ENCODE data around the gene BABAM2.
"Not testable (repeated sequence)": the region's sequence is repeated elsewhere in the genome, so short reads cannot be mapped to it uniquely, and the experiment has no call there.

The BABAM2 gene

GRCh38 chr2:28084564-28084963 is 194.0 kb downstream of the BABAM2 start:
- no peak overlapping the region for H3K4me3 ChIP-seq (ENCODE audit: low read length)
- TF ChIP-seq ZNF274 (IDR thresholded peaks at IDR 0.05; ENCODE audit: low read depth, low read length) = no peak

GRCh38 chr2:28085201-28085600 is 194.7 kb downstream of the BABAM2 start:
- TF ChIP-seq ZNF274 (IDR thresholded peaks at IDR 0.05; ENCODE audit: low read depth, low read length) = no peak
- H3K4me3 ChIP-seq (ENCODE audit: low read length) = no peak overlapping the region

GRCh38 chr2:28086611-28087010 is 196.1 kb downstream of the BABAM2 start:
- H3K4me3 ChIP-seq (ENCODE audit: low read length) = no peak overlapping the region
- TF ChIP-seq ZNF274 (IDR thresholded peaks at IDR 0.05; ENCODE audit: low read depth, low read length) = no peak

- no peak for TF ChIP-seq ZNF274 (IDR thresholded peaks at IDR 0.05; ENCODE audit: low read depth, low read length)
- no peak overlapping the region for H3K4me3 ChIP-seq (ENCODE audit: low read length)
Observed at GRCh38 chr2:28088970-28089369, 198.4 kb downstream of the BABAM2 start.

- TF ChIP-seq ZNF274 (IDR thresholded peaks at IDR 0.05; ENCODE audit: low read depth, low read length) = no peak
Observed at GRCh38 chr2:28089486-28089885, 199.0 kb downstream of the BABAM2 start.

GRCh38 chr2:28093308-28093707 is 202.8 kb downstream of the BABAM2 start:
- no peak for TF ChIP-seq ZNF274 (IDR thresholded peaks at IDR 0.05; ENCODE audit: low read depth, low read length)
- H3K4me3 ChIP-seq (ENCODE audit: low read length) = no peak overlapping the region

More at GRCh38 chr2:28089486-28089885, 199.0 kb downstream of the BABAM2 start:
- H3K4me3 ChIP-seq (ENCODE audit: low read length) = no peak overlapping the region

- no peak overlapping the region for H3K4me3 ChIP-seq (ENCODE audit: low read length)
- TF ChIP-seq ZNF274 (IDR thresholded peaks at IDR 0.05; ENCODE audit: low read depth, low read length) = no peak
Observed at GRCh38 chr2:28093768-28094167, 203.2 kb downstream of the BABAM2 start.

GRCh38 chr2:28094739-28095138 is 204.2 kb downstream of the BABAM2 start:
- no peak overlapping the region for H3K4me3 ChIP-seq (ENCODE audit: low read length)
- no peak for TF ChIP-seq ZNF274 (IDR thresholded peaks at IDR 0.05; ENCODE audit: low read depth, low read length)

GRCh38 chr2:28095622-28096021 is 205.1 kb downstream of the BABAM2 start:
- no peak for TF ChIP-seq ZNF274 (IDR thresholded peaks at IDR 0.05; ENCODE audit: low read depth, low read length)
- H3K4me3 ChIP-seq (ENCODE audit: low read length) = no peak overlapping the region

- no peak for TF ChIP-seq ZNF274 (IDR thresholded peaks at IDR 0.05; ENCODE audit: low read depth, low read length)
- H3K4me3 ChIP-seq (ENCODE audit: low read length) = no peak overlapping the region
Observed at GRCh38 chr2:28096421-28096820, 205.9 kb downstream of the BABAM2 start.

GRCh38 chr2:28098501-28099225 is 208.1 kb downstream of the BABAM2 start:
- H3K4me3 ChIP-seq (ENCODE audit: low read length) = no peak overlapping the region
- TF ChIP-seq ZNF274 (IDR thresholded peaks at IDR 0.05; ENCODE audit: low read depth, low read length) = no peak

GRCh38 chr2:28101123-28101522 is 210.6 kb downstream of the BABAM2 start:
- TF ChIP-seq ZNF274 (IDR thresholded peaks at IDR 0.05; ENCODE audit: low read depth, low read length) = no peak
- no peak overlapping the region for H3K4me3 ChIP-seq (ENCODE audit: low read length)

- TF ChIP-seq ZNF274 (IDR thresholded peaks at IDR 0.05; ENCODE audit: low read depth, low read length) = no peak
- H3K4me3 ChIP-seq (ENCODE audit: low read length) = no peak overlapping the region
Observed at GRCh38 chr2:28101892-28102291, 211.4 kb downstream of the BABAM2 start.

GRCh38 chr2:28102455-28102874 is 211.9 kb downstream of the BABAM2 start:
- TF ChIP-seq ZNF274 (IDR thresholded peaks at IDR 0.05; ENCODE audit: low read depth, low read length) = no peak
- H3K4me3 ChIP-seq (ENCODE audit: low read length) = no peak overlapping the region

GRCh38 chr2:28103611-28104010 is 213.1 kb downstream of the BABAM2 start:
- TF ChIP-seq ZNF274 (IDR thresholded peaks at IDR 0.05; ENCODE audit: low read depth, low read length) = no peak

GRCh38 chr2:28108143-28108542 is 217.6 kb downstream of the BABAM2 start:
- no peak overlapping the region for H3K4me3 ChIP-seq (ENCODE audit: low read length)
- TF ChIP-seq ZNF274 (IDR thresholded peaks at IDR 0.05; ENCODE audit: low read depth, low read length) = no peak

More at GRCh38 chr2:28103611-28104010, 213.1 kb downstream of the BABAM2 start:
- no peak overlapping the region for H3K4me3 ChIP-seq (ENCODE audit: low read length)

GRCh38 chr2:28113771-28114170 is 223.2 kb downstream of the BABAM2 start:
- not testable (repeated sequence) for H3K4me3 ChIP-seq (ENCODE audit: low read length)
